ENCODE measurements around the gene ZC3H12A.
"Not testable (repeated sequence)": the region's sequence is repeated elsewhere in the genome, so short reads cannot be mapped to it uniquely, and the experiment has no call there.

Gene ZC3H12A

DNA sequence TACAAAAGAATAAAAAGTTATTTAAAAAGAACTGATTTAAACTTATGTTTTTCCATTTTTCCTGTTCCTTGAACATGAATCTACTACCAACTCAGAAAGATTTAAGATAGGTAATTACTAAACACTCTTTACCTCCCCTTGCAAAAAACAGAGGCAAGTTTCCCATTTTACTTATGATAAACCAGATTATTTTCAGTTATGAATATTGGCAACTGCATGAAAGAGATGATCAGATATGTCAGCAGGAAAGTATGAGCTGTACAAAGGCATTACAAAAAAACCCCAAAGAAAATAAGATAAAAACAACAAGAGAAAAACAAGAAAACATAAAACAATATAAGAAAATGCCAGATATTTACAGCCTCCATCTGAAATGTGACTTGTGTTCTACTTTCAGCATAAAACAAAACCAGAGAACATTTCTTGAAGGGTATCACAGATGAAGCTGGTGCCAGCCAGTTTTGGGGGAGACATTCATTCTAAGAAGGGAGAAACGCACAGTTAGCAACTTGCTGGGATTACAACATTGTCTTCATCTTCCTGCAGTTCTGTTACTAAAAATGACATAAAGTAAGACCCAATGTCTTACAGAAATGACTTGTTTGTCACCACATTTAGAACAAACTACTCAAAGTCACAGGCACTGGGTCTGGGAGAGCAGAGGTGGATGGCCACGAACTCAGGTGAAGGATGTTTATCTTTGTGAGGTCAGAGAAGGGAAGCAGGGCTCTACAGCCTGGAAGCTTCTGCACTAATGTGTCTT, 19.1 kb downstream of the ZC3H12A start:
- H3K36me3 ChIP-seq (ENCODE audit: insufficient read depth, low read length): peaks cover 49% of the 10 kb centered on the region
- H3K9ac ChIP-seq (ENCODE audit: low read depth, low read length): no peak overlapping the region

DNA sequence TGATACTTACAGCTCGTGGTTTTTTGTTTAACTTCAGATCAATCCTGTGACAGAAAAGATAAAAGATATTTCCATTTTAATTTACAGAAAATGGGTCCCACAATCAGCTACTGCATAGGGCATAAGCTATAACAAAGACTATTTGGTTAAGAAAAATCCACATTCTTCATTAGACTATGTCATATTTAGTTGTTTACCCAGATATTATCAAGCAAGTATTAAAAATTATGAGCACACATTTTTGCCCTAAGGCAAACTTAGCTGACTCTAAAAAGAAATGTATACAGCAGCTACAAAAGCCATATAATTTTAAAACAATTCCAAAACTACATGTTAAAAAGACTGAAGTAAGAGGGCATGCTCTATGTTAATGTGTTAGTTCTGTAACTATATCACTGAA, 21.5 kb downstream of the ZC3H12A start:
- Histone ChIP-seq H3K9me3 (replicated peaks; ENCODE audit: low read length) (no peaks in the 10 kb centered on the region), H3K27me3 (ENCODE audit: control insufficient read depth, insufficient read depth, low read length) (no peaks in the 10 kb centered on the region), H3K9ac (ENCODE audit: low read depth, low read length) (no peak overlapping the region), H3K4me3 (ENCODE audit: low read length) (no peak overlapping the region), H3K36me3 (ENCODE audit: insufficient read depth, low read length) (peaks cover 43% of the 10 kb centered on the region), H3K4me2 (ENCODE audit: low read length) (no peak overlapping the region), H3K4me1 (ENCODE audit: control insufficient read depth, insufficient read depth, low read length) (peaks cover 28% of the 10 kb centered on the region)

More for the DNA sequence above, 19.1 kb downstream of the ZC3H12A start:
- H3K27me3 ChIP-seq (ENCODE audit: control insufficient read depth, insufficient read depth, low read length): no peaks in the 10 kb centered on the region
- H3K4me1 ChIP-seq (ENCODE audit: control insufficient read depth, insufficient read depth, low read length): peaks cover 13% of the 10 kb centered on the region
- H3K4me3 ChIP-seq (ENCODE audit: low read length): no peak overlapping the region
- H3K9me3 ChIP-seq (replicated peaks; ENCODE audit: low read length): no peaks in the 10 kb centered on the region
- H3K4me2 ChIP-seq (ENCODE audit: low read length): no peak overlapping the region

DNA sequence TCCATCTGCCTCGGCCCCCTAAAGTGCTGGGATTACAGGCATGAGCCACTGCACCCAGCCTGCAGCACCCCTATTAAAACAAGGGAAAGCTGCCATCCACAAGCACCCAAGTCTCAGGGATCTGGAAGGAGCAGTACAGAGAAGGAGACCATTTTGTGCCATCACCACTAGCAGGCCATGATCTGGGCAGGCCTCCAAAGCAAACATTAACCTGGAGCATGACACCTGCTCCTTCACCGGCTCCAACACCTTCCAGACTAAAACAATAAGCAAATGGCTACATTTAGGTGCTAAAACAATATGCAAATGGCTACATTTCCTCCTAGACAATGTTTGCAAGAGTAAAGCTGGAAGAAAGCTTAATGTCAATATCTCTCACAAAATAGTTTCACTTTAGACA, 23.5 kb downstream of the ZC3H12A start:
- H3K36me3 ChIP-seq (ENCODE audit: insufficient read depth, low read length): peaks cover 45% of the 10 kb centered on the region

DNA sequence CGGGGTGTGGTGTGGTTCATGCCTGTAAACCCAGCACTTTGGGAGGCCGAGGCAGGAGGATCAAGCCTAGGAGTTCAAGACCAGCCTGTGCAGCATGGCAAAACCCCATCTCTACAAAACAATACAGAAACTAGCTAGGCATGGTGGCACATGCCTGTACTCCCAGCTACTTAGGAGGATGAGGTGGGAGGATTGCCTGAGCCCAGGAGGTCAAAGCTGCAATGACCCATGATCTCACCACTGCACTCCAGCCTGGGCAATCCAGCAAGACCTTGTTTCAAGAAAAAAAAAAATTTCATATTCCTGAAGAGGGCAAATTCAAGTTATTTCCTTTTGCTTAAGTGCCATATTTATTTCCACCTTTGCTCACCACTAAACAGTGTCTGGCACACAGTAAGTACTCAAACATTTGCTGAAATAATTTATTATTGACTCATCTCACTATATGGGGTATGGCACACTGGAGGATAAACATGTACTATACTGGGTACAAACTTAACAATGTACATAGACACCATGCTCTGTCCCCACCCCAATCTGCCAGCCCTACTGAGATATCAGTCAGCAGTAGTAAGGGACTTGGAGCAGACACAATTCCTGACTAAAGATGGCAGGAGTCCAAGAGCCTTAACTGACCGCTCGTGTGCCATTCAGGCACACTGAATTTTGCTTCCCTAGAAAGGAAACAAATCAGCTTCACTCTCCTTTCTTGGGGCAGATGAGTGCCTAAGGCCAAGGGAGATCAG, 24.7 kb downstream of the ZC3H12A start:
- Histone ChIP-seq H3K4me3 (ENCODE audit: low read length) (peak overlapping the region; percentile 8), H3K36me3 (ENCODE audit: insufficient read depth, low read length) (peaks cover 42% of the 10 kb centered on the region), H3K9me3 (replicated peaks; ENCODE audit: low read length) (no peaks in the 10 kb centered on the region), H3K9ac (ENCODE audit: low read depth, low read length) (peak overlapping the region; percentile 56), H3K27me3 (ENCODE audit: control insufficient read depth, insufficient read depth, low read length) (no peaks in the 10 kb centered on the region), H3K4me1 (ENCODE audit: control insufficient read depth, insufficient read depth, low read length) (peaks cover 28% of the 10 kb centered on the region), H3K4me2 (ENCODE audit: low read length) (peak overlapping the region; percentile 59)

More for the DNA sequence above, 23.5 kb downstream of the ZC3H12A start:
- no peaks in the 10 kb centered on the region for H3K9me3 ChIP-seq (replicated peaks; ENCODE audit: low read length)
- H3K4me1 ChIP-seq (ENCODE audit: control insufficient read depth, insufficient read depth, low read length): peaks cover 28% of the 10 kb centered on the region
- H3K4me3 ChIP-seq (ENCODE audit: low read length): no peak overlapping the region
- no peak overlapping the region for H3K4me2 ChIP-seq (ENCODE audit: low read length)
- no peak overlapping the region for H3K9ac ChIP-seq (ENCODE audit: low read depth, low read length)
- no peaks in the 10 kb centered on the region for H3K27me3 ChIP-seq (ENCODE audit: control insufficient read depth, insufficient read depth, low read length)

DNA sequence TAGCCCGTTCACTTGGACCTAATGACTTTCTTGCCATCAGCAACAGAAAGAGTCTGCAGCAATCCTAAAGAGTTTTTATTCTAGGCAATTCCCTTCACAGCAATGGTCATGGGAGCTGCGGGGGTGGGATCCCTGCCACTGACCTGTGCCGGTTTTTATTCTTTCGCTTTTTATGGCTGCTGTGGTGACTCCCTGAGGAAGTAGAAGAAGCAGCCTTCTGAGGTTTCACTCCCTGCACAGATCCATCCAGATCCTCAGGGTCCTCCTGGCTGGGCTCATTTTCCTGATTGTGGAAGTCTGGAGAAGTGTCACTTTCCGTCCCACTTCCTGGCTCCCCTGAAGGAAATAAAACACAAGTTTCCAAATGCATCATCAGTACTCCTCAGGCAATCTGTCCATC, 27.3 kb downstream of the ZC3H12A start:
- peaks cover 45% of the 10 kb centered on the region for H3K36me3 ChIP-seq (ENCODE audit: insufficient read depth, low read length)

DNA sequence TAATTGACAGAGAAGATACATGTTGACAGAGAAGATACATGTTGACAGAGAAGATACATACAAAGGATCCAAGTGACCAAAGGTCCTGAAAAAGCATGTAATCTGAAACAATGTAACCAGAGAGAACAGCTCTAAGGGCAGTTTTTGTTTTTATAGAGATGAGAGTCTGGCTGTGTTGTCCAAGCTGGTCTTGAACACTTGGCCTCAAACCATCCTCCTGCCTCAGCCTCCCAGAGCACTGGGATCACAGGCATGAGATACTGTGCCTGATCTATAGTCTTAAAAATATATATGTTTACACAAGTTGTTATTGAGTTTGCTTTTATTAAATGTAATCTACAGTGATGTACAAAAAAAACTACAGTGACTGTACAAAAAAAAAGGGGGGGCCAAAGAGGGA, 27.7 kb downstream of the ZC3H12A start:
- no peak overlapping the region for H3K9ac ChIP-seq (ENCODE audit: low read depth, low read length)
- H3K4me3 ChIP-seq (ENCODE audit: low read length): no peak overlapping the region
- H3K4me1 ChIP-seq (ENCODE audit: control insufficient read depth, insufficient read depth, low read length): peaks cover 22% of the 10 kb centered on the region
- H3K4me2 ChIP-seq (ENCODE audit: low read length): no peak overlapping the region
- no peaks in the 10 kb centered on the region for H3K9me3 ChIP-seq (replicated peaks; ENCODE audit: low read length)
- H3K27me3 ChIP-seq (ENCODE audit: control insufficient read depth, insufficient read depth, low read length): no peaks in the 10 kb centered on the region
- peaks cover 48% of the 10 kb centered on the region for H3K36me3 ChIP-seq (ENCODE audit: insufficient read depth, low read length)

More for the DNA sequence above, 27.3 kb downstream of the ZC3H12A start:
- H3K9ac ChIP-seq (ENCODE audit: low read depth, low read length): no peak overlapping the region
- H3K4me2 ChIP-seq (ENCODE audit: low read length): no peak overlapping the region
- H3K4me1 ChIP-seq (ENCODE audit: control insufficient read depth, insufficient read depth, low read length): peaks cover 22% of the 10 kb centered on the region
- no peaks in the 10 kb centered on the region for H3K9me3 ChIP-seq (replicated peaks; ENCODE audit: low read length)
- no peaks in the 10 kb centered on the region for H3K27me3 ChIP-seq (ENCODE audit: control insufficient read depth, insufficient read depth, low read length)
- no peak overlapping the region for H3K4me3 ChIP-seq (ENCODE audit: low read length)

DNA sequence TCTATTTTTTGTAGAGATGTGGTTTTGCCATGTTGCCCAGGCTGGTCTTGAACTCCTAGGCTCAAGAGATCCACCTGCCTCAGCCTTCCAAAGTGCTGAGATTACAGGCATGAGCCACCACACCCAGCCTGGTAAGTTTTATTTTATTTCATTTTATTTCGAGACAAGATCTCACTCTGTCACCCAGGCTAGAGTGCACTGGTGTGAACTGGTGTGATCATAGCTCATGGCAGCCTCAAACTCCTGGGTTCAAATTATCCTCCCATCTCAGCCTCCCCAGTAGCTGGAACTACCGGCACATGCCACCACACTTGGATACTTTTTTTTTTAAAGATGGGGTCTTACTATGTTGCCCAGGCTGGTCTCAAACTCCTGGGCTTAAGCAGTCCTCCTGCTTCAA, 28.4 kb downstream of the ZC3H12A start:
- H3K9ac ChIP-seq (ENCODE audit: low read depth, low read length); H3K27me3 ChIP-seq (ENCODE audit: control insufficient read depth, insufficient read depth, low read length); H3K4me2 ChIP-seq (ENCODE audit: low read length); H3K4me3 ChIP-seq (ENCODE audit: low read length); H3K9me3 ChIP-seq (replicated peaks; ENCODE audit: low read length): not testable (repeated sequence)
- Histone ChIP-seq H3K4me1 (ENCODE audit: control insufficient read depth, insufficient read depth, low read length) (peaks cover 21% of the 10 kb centered on the region), H3K36me3 (ENCODE audit: insufficient read depth, low read length) (peaks cover 54% of the 10 kb centered on the region)

DNA sequence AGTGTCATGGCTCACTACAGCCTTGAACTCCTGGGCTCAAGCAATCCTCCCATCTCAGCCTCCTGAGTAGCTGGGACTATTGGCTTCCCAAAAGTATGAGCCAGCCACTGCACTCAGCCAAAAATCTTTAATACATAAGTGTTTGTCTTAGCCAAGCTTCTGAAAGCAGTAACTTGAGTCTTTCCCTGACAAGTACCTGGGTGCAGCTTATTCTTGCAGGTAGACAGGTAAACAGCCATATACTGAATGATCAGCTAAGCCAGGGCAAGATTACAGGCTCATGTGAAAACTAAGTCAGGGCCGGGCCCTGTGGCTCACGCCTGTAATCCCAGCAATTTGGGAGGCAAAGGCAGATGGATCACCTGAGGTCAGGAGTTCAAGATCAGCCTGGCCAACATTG, 32.4 kb downstream of the ZC3H12A start:
- no peak overlapping the region for H3K9ac ChIP-seq (ENCODE audit: low read depth, low read length)
- no peak overlapping the region for H3K4me3 ChIP-seq (ENCODE audit: low read length)
- no peak overlapping the region for H3K4me2 ChIP-seq (ENCODE audit: low read length)
- no peaks in the 10 kb centered on the region for H3K9me3 ChIP-seq (replicated peaks; ENCODE audit: low read length)
- no peaks in the 10 kb centered on the region for H3K27me3 ChIP-seq (ENCODE audit: control insufficient read depth, insufficient read depth, low read length)
- H3K4me1 ChIP-seq (ENCODE audit: control insufficient read depth, insufficient read depth, low read length): no peaks in the 10 kb centered on the region
- peaks cover 54% of the 10 kb centered on the region for H3K36me3 ChIP-seq (ENCODE audit: insufficient read depth, low read length)

DNA sequence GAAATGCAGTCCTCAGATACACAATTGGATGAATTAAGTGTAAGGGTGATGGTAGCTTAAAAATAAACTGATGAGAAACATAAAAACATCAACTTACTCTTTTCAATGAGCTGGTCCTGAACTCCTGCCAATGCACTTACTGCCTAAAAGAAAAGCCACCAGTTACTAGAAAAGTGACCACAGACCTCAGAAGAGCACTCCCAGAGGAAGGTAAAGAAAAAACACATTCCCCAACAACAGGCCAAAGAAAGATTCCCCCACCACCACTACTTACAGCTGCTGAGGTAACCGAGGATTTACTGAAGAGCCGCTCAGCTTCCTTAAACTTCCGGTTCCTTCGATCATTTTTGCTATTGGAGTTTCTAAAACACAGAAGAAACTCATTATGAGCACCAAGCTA, 34.8 kb downstream of the ZC3H12A start:
- Histone ChIP-seq H3K9ac (ENCODE audit: low read depth, low read length) (no peak overlapping the region), H3K4me3 (ENCODE audit: low read length) (no peak overlapping the region), H3K4me1 (ENCODE audit: control insufficient read depth, insufficient read depth, low read length) (peaks cover 7% of the 10 kb centered on the region), H3K4me2 (ENCODE audit: low read length) (no peak overlapping the region), H3K9me3 (replicated peaks; ENCODE audit: low read length) (no peaks in the 10 kb centered on the region), H3K27me3 (ENCODE audit: control insufficient read depth, insufficient read depth, low read length) (no peaks in the 10 kb centered on the region), H3K36me3 (ENCODE audit: insufficient read depth, low read length) (peaks cover 48% of the 10 kb centered on the region)

DNA sequence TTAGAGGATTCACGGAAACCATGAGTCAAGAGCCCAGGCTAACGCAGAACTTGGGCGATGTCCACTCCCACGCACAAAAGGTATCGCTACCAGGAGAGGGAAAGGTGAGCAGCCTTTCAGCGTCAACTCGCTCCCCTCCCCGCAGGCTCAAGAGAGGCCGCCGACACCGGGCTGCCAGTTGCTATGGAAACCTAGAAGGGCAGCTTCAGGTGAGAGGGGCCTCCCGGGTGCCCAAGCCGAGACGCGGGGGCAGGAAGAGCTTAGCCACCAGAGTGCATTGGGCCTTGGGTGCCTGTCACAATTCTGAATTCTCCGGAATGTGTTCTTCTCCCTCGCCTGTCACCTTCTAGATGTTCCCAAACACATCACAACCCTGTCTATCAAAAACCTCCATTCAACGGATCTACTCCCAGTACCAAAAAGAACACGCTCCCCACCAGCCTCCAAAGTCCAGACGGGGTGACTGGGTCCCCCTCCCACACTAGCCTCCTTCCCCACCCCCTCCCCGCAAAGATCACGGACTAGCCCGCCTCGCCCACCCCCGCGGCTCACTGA, 39.5 kb downstream of the ZC3H12A start:
- H3K36me3 ChIP-seq (ENCODE audit: insufficient read depth, low read length): peaks cover 21% of the 10 kb centered on the region
- peak overlapping the region; percentile 94 for H3K4me2 ChIP-seq (ENCODE audit: low read length)
- H3K4me3 ChIP-seq (ENCODE audit: low read length): peak overlapping the region; percentile 82
- H3K27me3 ChIP-seq (ENCODE audit: control insufficient read depth, insufficient read depth, low read length): no peaks in the 10 kb centered on the region
- H3K9ac ChIP-seq (ENCODE audit: low read depth, low read length): peak overlapping the region; percentile 87
- peaks cover 15% of the 10 kb centered on the region for H3K4me1 ChIP-seq (ENCODE audit: control insufficient read depth, insufficient read depth, low read length)
- no peaks in the 10 kb centered on the region for H3K9me3 ChIP-seq (replicated peaks; ENCODE audit: low read length)

DNA sequence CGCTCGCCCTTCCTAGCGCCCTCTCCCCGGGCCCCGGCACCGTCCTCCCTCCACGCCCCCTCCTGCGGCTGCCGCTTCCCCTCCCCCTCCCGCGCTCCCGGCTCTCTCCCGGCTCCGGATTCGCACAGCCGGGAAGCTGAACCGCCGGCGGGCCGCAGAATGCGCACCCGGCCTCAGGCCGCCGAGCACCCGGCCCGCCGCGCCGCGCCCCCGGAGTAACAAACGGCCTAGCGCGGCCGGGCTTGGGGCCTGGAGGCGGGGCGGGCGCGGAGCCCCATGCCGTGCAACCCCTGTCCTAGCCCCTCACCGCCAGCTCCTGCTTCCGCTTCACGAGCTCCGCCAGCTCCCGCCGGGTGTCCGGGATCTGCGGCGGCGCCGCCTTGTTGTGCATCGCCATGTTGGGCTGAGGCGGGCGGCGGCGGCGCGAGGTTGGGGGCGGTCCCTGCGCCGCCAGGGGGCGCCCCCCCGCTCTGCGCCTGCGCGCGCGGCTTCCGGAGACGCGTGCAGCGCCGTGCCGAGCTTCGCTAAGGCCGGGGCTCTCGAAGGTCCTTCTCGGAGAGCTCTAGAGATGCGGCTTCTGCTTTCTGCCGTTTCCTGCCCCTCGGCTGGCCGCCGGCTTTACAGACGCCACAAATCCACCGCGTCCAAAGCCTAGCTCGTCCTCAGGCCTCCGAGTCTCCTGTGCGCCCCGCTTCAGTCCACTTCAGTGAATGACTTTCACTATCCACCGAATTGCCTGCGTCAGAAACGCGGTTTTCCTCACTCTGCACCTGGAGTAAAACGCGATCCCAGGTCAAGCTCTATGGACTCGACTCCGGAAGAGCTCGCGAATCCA, 40.2 kb downstream of the ZC3H12A start, which contains the start of gene MEAF6:
MEAF6 (minus strand) TSS at position 417 of the 835 bp plus-strand sequence; CDS start at position 397, 20 bp downstream.
- Histone ChIP-seq H3K9me3 (replicated peaks; ENCODE audit: low read length) (no peaks in the 10 kb centered on the region), H3K4me2 (ENCODE audit: low read length) (peak within 1 kb of the TSS; percentile 94), H3K9ac (ENCODE audit: low read depth, low read length) (peak within 1 kb of the TSS; percentile 87), H3K4me3 (ENCODE audit: low read length) (peak within 1 kb of the TSS; percentile 82), H3K36me3 (ENCODE audit: insufficient read depth, low read length) (peaks cover 17% of the 10 kb centered on the region), H3K27me3 (ENCODE audit: control insufficient read depth, insufficient read depth, low read length) (no peaks in the 10 kb centered on the region), H3K4me1 (ENCODE audit: control insufficient read depth, insufficient read depth, low read length) (peaks cover 15% of the 10 kb centered on the region)

Measured in skeletal muscle satellite cell (primary cell).